22Rv1 (cell line): Measurements from ENCODE around the gene TCF12.

Source experiments
- CTCF ChIP-seq: fragments of 450-650 bp; IDR thresholded peaks from 2 replicates; pipeline ENCODE4 v1.5.1; 2017; ENCODE audit warnings: mild to moderate bottlenecking
- ZFX ChIP-seq: fragments of 450-650 bp; IDR thresholded peaks from 2 replicates; pipeline ENCODE4 v1.6.1; 2017; ENCODE audit warnings: antibody characterized with exemption, borderline replicate concordance

GRCh38 chr15:56906766-56907165, 11.7 kb upstream of the TCF12 start:
- no peak for TF ChIP-seq CTCF
- TF ChIP-seq ZFX, result no peak
